ENCODE data around the gene FKBP5.

FKBP5 gene

DNA sequence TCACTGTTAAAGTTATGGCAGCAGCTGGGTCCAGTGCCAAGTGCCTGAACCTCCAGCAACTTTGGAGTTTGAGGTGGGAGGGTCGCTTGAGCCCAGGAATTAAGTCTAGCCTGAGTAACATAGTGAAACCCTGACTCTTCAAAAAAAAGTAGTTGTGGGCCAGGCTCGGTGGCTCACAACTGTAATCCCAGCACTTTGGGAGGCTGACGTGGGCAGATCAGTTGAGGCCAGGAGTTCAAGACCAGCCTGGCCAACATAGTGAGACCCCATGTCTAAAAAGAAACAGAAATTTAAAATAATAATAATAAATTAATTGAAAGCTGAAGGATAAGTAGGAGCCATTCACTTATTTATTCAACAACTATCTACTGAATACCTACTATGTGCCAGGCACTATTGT, 33.8 kb downstream of the FKBP5 start:
- no peak for FAIRE-seq

DNA sequence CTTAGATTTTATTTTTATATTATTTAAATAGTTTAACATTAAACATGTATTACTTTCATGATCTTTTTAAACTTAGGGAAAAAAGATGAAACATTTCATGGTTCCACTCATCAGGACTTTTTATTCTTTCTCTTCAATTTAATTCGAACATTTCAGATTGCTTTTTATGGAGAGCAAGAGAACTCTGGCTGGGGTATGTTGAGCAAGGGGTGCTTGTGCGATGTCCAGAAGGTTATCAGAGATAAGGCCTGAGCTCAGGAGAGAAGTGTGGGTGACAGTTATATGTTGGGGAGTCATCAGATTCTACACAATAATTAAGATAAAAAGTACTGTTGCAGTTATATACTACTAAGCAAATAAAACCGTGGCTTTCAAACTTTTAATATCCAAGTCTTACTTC, 37.5 kb downstream of the FKBP5 start:
- FAIRE-seq, result no peak

- FAIRE-seq, result no peak
Observed at GRCh38 chr6:35650015-35650414, 38.7 kb downstream of the FKBP5 start.

- no peak for FAIRE-seq
Observed at GRCh38 chr6:35648203-35648602, 40.5 kb downstream of the FKBP5 start.

DNA sequence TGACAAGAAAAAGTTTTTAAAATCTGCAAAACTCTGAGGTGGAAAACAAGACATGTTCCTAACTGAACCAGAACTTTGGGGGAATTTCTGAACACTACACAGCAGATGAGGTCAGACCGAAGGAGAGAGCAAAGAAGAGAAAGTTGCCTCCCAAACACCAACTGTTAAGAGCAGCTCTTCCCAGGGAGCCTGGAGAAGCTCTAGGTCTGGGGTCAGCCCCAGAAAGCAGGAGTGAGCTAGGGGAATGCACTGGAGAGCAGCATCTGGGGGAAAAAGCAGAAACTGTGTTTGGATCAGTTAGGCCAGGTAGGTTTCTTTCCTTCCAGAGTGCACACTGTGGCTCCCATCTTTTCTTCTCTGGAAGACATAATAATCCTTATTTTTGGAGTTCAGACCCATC, 41.3 kb downstream of the FKBP5 start:
- no peak for FAIRE-seq

GRCh38 chr6:35643162-35643535, 45.6 kb downstream of the FKBP5 start:
- FAIRE-seq, result no peak

GRCh38 chr6:35642471-35643161, 46.1 kb downstream of the FKBP5 start:
- FAIRE-seq, result no peak

GRCh38 chr6:35640017-35640664, 48.6 kb downstream of the FKBP5 start:
- FAIRE-seq, result no peak

DNA sequence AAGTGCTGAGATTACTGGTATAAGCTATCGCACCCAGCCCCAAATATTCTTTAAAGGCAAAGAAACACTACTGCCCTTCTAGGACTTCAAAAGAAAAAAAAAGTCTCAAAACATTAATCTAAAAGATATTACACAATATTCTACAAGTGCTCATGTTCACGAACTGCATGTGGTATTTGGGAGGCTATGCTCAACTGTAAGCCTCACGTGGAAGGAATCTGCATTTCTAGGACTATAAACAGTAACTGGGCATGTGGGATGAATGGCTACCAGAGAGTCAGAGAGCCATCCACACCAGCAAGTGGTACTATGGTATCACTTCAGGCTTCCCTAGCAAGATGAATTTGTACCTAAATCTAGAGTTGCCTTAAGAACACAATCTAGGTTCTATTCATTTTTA, 50.0 kb downstream of the FKBP5 start:
- FAIRE-seq, result no peak

DNA sequence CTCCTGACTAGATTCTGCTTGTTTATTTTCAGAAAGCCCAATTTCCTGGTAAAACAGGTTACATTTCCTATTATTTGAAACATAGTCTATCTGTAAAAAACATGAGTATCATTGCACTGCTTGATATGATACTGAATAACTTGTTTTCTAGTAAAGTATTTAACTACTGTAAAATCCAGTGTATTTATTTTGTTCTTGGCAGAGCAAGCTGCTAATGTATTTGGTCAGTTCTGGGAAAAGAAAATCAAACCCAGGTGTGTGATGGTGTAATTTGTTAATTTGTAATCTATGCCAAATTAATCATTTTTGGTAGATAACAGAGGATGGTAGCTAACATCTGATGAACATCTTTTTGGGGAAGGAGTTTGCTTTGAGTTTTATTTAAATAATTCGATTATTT, 50.8 kb downstream of the FKBP5 start:
- no peak for FAIRE-seq

- FAIRE-seq, result no peak
Observed at GRCh38 chr6:35635601-35636597, 52.8 kb downstream of the FKBP5 start.

- no peak for FAIRE-seq
Observed at GRCh38 chr6:35634316-35634715, 54.4 kb downstream of the FKBP5 start.

DNA sequence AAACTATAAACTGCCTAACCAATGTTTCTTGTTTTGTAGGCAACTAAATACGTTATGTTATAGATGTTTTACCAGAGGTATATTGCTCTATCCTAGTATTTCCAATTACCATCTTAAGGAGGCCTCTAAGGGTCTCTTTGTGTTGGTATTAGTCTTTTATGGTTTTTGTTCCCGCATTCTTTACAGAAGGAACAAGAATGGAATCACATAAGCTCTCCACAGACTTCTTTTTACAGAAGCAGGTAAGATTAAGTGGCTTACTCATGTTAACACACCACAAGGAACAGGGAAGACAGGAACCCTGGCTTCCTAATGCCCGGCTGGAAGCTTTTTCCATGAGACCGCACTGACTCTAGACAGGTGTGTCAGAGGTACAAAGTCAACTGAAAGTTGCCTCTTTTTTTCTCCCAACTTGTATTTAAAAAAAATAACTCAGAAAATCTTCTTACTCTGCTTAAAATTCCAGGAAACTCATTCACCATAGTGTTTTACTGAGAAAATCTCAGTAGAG, 55.1 kb downstream of the FKBP5 start:
- no peak for FAIRE-seq

DNA sequence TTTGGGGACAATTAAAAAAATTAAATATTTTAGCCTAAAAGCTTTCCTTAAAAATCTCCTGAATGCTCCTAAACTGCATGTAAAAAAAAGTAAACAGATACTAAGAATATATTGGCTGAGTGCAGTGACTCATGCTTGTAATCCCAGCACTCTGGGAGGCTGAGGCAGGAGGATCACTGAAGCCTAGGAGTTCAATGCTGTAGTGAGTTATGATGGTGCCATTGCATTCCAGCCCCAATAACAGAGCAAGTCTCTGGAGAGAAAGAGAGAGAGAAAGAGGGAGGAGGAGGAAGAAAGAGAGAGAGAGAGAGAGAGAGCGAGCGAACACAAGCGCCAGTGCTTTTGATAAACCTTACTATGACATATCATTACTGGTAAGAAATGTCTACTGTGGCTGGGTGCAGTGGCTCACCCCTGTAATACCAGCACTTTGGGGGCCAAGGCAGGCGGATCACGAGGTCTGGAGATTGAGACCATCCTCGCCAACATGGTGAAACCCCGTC, 58.8 kb downstream of the FKBP5 start:
- no peak for FAIRE-seq

GRCh38 chr6:35626401-35626800, 62.3 kb downstream of the FKBP5 start:
- no peak for FAIRE-seq

GRCh38 chr6:35624341-35625070, 64.2 kb downstream of the FKBP5 start:
- no peak for FAIRE-seq

DNA sequence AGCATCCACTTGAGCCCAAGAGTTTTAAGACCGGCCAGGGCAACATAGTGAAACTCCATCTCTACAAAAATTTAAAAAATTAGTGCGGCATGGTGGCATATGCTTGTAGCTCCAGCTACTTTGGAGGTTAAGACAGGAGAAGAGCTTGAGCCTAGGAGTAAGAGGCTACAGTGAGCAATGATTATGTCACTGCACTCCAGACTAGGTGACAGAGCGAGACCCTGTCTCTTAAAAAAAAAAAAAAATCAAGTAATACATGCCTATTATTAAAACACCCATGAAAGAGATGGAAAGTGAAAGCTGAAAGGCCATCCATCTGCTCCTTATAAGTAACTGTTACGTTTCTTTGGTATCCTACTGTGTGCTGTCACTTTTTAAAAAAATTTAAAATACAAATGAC, 66.4 kb downstream of the FKBP5 start:
- FAIRE-seq, result no peak

DNA sequence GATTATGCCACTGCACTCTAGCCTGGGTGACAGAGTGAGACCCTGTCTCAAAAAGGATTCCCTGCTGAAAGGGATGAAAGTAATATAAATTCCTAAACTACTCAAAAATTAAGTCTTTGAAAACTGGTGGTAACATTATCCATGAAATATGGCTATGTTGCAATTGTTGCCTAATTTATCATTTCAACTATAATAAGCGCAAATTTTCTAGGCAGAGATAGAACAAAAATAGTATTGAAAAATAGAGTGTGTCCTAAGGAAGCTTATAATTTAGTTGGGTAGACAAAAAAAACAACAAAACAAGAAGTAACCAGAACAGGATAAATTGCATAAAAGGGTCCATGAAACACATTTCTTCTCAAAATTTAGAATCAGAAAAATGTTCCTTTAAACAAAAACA, 68.0 kb downstream of the FKBP5 start:
- no peak for FAIRE-seq

DNA sequence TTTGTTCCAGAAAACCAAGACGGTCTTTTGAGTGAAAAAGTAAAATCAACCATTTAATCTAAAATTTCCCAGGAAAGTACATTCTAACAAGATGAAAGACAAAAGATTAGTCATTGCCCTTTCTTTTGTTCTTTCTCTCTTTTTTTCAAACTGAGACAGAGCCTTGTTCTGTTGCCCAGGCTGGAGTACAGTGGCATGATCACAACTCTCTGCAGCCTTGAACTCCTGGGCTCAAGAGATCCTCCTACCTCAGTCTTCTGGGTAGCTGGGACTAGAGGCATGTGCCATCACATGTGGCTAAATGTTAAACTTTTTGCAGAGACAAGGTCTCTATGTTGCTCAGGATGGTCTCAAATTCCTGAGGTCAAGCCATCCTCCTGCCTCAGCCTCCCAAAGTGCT, 75.0 kb downstream of the FKBP5 start:
- FAIRE-seq, result no peak

- no peak for FAIRE-seq
Observed at GRCh38 chr6:35611240-35611639, 77.5 kb downstream of the FKBP5 start.

DNA sequence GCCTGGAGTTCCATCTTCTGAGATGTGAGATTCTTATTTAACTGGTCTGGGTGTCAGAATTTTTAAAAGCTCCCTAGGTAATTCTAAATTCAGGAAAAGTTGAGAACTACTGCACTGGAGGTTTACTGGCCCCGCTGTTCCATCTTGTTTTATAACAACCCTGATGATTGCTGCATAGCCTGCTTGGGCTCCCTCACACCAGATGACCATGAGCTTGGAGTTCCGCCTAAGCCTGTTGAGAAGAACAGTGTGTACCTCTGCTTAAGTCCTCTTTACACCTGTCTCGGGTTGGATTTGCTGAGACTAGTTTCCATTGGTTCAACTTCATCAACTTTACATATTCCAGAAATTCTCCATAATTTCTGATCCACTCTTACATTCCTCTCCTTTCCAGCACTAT, 77.9 kb downstream of the FKBP5 start:
- FAIRE-seq, result no peak

DNA sequence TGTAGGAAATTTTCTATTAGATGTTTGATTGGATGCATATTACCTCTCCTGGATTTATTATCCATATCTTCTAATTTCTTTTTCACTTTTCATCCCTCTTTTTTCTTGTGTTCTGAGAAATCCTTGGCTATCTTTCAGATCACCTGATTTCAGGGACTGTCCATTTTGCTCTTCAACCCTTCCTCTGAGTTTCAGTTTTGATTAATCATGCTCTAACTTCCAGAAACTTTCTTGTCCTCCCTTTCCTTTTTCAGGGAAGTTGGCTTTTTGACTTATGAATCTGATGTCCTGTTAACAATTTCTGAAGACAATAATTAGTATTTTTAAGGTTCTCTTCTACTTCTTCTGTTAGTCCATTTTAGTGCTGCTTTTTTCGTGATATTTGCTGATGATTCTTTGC, 79.1 kb downstream of the FKBP5 start:
- no peak for FAIRE-seq
